DMS 273 treated with DMSO at 0.1 percent for 48 hours (cell line): Measurements from ENCODE around the gene FMO4.
"Not testable (repeated sequence)": the region's sequence is repeated elsewhere in the genome, so short reads cannot be mapped to it uniquely, and the experiment has no call there.

ENCODE experiments used
- DNase-seq: peaks from one replicate; lab custom pipeline; 2025; lab: John Stamatoyannopoulos, UW

Gene FMO4

DNA sequence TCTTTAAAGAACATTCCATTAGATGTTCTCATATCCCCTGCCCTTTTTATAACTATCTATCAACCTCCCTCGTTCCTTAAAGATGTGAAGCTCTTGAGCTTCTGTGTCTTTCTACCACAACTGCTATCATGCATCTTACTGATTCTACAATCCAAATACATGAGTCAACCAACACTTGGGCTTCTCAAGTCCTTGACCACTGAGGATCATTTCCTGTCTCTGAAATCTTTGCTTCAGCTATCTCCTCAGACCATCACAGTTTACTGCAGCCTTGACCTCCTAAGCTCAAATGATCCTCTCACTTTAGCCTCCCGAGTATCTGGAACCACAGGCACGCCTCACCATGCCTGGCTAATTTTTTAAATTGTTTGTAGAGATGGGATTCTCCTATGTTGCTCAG, 75.2 kb downstream of the FMO4 start:
- no peak for DNase-seq

DNA sequence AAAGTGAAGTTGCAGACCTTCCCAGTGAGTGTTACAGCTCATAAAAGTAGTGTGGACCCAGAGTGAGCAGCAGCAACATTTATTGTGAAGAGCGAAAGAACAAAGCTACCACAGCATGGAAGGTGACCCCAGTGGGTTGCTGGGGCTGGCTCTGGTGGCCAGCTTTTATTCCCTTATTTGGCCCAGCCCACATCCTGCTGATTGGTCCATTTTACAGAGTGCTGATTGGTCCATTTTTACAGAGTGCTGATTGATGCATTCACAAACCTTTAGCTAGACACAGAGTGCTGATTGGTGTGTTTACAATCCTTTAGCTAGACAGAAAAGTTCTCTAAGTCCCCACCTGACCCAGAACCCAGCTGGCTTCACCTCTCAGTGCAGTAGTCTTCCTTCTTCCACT, 76.8 kb downstream of the FMO4 start:
- not testable (repeated sequence) for DNase-seq
